ENCODE measurements around the gene TEFM. TPM values are rescaled to one million over a fixed set of nuclear protein-coding genes. Genes with fewer than 3 reads are reported as not detected.
A peak's percentile ranks its signal among the peaks of the same experiment; 100 is the strongest.
"Not testable (repeated sequence)": the region's sequence is repeated elsewhere in the genome, so short reads cannot be mapped to it uniquely, and the experiment has no call there.

Gene TEFM, protein sequence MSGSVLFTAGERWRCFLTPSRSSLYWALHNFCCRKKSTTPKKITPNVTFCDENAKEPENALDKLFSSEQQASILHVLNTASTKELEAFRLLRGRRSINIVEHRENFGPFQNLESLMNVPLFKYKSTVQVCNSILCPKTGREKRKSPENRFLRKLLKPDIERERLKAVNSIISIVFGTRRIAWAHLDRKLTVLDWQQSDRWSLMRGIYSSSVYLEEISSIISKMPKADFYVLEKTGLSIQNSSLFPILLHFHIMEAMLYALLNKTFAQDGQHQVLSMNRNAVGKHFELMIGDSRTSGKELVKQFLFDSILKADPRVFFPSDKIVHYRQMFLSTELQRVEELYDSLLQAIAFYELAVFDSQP
- total RNA-seq (2012; rRNA removed): 14.2 and 14.6 TPM in 2 replicates

DNA sequence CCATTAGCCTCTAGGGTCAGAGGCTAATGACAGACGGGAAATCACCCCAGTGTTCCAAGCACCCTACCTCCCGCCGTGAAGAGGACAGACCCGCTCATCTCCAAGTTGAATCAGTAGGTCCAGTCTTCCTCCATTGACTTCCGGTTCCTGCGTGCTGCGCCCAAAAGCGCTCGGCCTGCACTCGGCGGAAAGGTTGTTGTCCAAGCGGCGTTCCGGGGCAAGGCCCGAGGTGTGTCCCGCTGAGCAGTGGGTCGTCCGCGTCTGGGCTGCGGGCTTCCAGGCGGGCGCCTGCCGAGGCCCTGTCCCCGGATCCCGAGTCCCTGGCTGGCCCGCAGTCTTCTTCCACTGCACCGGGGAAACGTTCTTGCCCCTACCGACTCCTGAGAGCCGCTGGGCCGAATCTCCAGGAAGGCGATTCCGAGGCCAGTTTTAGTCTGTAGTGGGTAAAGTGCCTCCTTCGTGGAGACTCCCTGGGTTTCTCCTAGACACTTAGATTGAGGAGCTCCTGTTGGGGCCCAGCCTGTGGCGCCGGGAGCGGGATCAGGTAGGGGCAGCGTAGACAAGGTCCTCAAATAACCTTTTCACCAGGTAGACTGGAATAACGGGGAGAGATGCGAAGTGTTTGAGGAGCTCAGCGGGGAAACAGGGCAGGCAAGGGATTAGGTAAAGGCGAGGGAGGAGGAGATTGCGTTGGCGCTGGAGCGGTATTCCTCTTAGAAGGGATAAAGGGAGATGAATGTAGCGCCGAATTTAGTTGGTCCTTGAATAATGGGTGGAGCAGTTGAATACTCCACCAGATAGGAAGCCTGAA lies at the start of gene TEFM:
TEFM (minus strand) TSS at position 138 of the 811 bp plus-strand sequence; CDS start at position 98, 40 bp downstream.
- Histone ChIP-seq H3K9me3 (replicated peaks; ENCODE audit: low read length) (no peaks in the 10 kb centered on the region), H3K4me3 (ENCODE audit: low read length) (peak within 1 kb of the TSS; percentile 89)

DNA sequence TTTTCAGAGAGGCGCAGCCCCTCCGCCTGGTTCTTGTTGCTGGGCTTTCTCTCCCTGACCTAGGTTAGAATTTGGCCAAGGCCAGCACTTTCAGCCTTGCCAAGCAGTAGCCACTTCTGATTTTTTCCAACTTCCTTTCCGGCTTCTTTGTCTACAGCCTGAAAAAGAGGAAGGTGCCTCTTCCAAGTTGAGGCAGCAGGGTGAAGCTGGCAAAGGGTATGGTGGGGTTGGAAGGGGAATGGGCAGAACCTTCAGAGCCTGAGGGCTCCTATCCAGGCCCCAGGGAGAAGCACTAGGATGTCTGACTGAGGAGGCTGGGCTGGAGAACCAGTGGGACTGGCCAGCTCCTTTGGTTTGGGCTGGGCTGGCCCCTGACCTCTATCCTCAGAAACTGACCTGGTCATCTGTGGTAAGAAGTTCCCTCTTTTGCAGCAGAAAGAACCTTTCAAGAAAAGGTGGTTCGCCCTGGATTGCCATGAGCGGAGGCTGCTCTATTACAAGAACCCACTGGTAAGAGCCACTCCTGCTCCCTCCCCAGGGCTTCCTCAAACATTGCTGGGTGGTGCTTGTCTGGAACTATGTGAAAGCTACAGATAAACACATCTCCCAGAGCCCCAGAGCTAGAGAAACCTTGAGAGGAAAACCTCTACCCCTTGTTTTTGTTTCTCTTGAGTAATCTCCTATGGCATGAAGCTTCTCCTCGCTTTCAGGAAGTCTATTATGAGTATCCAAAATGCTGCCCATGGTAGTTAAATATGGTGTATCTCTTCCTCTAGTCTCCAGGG lies 48.2 kb upstream of the TEFM start:
- H3K4me3 ChIP-seq (ENCODE audit: low read length): no peak overlapping the region
- no peaks in the 10 kb centered on the region for H3K36me3 ChIP-seq (ENCODE audit: insufficient read depth, low read length)
- H3K9ac ChIP-seq (ENCODE audit: low read depth, low read length): no peak overlapping the region
- no peaks in the 10 kb centered on the region for H3K9me3 ChIP-seq (replicated peaks; ENCODE audit: low read length)
- H3K4me1 ChIP-seq (ENCODE audit: control insufficient read depth, insufficient read depth, low read length): no peaks in the 10 kb centered on the region
- H3K27me3 ChIP-seq (ENCODE audit: control insufficient read depth, insufficient read depth, low read length): peaks cover 4% of the 10 kb centered on the region
- no peak overlapping the region for H3K4me2 ChIP-seq (ENCODE audit: low read length)

More for the DNA sequence above, at the start of gene TEFM:
- Histone ChIP-seq H3K9ac (ENCODE audit: low read depth, low read length) (peak within 1 kb of the TSS; percentile 93), H3K27me3 (ENCODE audit: control insufficient read depth, insufficient read depth, low read length) (no peaks in the 10 kb centered on the region), H3K4me1 (ENCODE audit: control insufficient read depth, insufficient read depth, low read length) (peaks cover 6% of the 10 kb centered on the region), H3K36me3 (ENCODE audit: insufficient read depth, low read length) (peaks cover 19% of the 10 kb centered on the region), H3K4me2 (ENCODE audit: low read length) (peak within 1 kb of the TSS; percentile 87)

DNA sequence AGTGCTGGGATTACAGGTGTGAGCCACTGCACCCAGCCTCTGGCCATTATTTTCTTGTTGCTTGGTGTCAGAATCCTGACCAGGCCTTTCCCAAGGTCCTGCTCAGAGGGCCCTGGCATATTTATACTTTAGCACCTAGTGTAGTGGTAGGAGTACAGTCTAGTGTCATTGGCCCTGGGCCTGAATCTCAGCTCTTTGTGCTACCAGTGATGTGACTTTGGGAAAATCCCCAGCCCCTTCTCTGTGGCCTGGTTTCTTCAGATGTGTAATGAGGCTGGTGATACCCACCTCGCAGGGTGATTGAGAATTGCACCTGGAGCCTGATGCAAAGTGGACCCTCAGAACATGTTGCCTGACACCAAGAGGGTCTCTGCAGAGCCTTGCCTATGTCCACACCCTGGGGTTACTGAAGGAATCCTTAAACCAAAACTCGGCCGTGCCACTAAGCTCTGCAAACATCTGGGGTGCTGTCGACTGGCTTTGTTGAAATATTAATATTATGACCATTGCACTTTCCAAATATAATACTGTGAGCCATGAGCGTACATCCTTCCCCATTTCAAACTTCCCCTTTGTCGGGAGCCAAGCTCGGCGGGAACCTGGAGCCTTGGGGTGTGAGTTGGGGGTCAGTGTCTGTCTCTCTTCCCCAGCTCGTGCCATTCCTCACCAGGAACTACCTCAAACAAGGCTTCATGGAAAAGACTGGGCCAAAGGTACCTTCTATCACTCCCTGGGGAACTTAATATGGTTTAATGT lies 46.8 kb upstream of the TEFM start:
- Histone ChIP-seq H3K36me3 (ENCODE audit: insufficient read depth, low read length) (no peaks in the 10 kb centered on the region), H3K4me2 (ENCODE audit: low read length) (no peak overlapping the region), H3K4me3 (ENCODE audit: low read length) (no peak overlapping the region), H3K9me3 (replicated peaks; ENCODE audit: low read length) (no peaks in the 10 kb centered on the region), H3K9ac (ENCODE audit: low read depth, low read length) (no peak overlapping the region), H3K27me3 (ENCODE audit: control insufficient read depth, insufficient read depth, low read length) (no peaks in the 10 kb centered on the region), H3K4me1 (ENCODE audit: control insufficient read depth, insufficient read depth, low read length) (no peaks in the 10 kb centered on the region)

DNA sequence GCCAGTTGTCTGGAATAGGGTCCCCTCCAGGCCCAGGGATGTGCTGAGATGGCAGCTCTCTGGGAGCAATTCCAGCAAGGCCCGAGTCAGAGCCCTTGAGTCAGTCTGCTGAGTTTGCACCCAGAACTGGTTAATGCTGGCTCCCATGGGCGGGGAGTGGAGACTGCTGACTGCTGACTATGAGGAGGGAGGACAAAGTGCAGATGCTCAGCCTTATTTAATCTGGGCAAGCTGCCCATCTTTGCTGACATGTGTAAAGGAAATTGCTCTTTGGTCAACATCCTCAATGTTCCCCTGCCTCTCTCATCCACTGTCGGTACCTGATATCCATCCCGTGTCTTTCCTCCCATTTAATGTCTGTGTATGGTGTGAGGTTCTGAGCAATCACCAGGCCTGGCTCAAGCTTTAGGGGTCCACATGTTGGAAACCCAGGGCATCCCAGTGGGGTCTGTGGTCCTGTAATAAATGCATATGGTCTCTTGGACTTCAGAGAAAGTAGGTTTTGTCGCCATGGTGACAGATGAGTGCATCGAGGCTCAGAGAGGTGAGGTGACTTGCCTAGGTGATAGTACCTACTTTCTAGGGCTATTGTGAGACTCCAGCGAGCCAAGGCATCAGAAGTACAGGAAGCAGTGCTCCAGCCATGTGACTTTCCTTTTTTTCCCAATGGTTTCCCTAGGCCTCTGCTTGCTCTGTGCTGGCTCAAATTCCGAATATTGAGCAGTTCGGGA lies 44.8 kb upstream of the TEFM start:
- no peak overlapping the region for H3K9ac ChIP-seq (ENCODE audit: low read depth, low read length)
- no peak overlapping the region for H3K4me2 ChIP-seq (ENCODE audit: low read length)
- H3K9me3 ChIP-seq (replicated peaks; ENCODE audit: low read length): no peaks in the 10 kb centered on the region
- H3K4me1 ChIP-seq (ENCODE audit: control insufficient read depth, insufficient read depth, low read length): no peaks in the 10 kb centered on the region
- H3K4me3 ChIP-seq (ENCODE audit: low read length): no peak overlapping the region
- H3K27me3 ChIP-seq (ENCODE audit: control insufficient read depth, insufficient read depth, low read length): no peaks in the 10 kb centered on the region
- no peaks in the 10 kb centered on the region for H3K36me3 ChIP-seq (ENCODE audit: insufficient read depth, low read length)

DNA sequence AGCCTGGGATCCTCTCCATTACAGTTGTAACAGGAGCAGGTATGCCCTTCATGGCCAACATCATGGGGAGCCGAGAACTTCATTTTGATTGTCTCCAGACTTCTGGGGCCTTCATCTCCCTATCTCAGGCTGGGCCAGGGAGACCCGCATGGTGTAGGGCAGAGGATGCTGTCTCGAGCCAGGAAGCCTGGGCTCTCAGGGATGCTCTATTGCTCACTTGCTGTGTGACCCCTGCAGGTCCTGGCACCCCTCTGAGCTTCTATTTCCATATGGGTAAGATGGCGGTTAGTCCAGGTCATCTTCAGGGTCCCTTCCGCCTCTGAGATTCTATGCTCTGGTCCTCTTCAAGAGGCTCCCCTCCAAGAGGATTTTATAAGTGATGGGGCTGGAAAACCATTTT lies 44.2 kb upstream of the TEFM start:
- Histone ChIP-seq H3K9me3 (replicated peaks; ENCODE audit: low read length) (no peaks in the 10 kb centered on the region), H3K9ac (ENCODE audit: low read depth, low read length) (no peak overlapping the region), H3K4me3 (ENCODE audit: low read length) (no peak overlapping the region), H3K27me3 (ENCODE audit: control insufficient read depth, insufficient read depth, low read length) (no peaks in the 10 kb centered on the region), H3K4me2 (ENCODE audit: low read length) (no peak overlapping the region), H3K36me3 (ENCODE audit: insufficient read depth, low read length) (no peaks in the 10 kb centered on the region), H3K4me1 (ENCODE audit: control insufficient read depth, insufficient read depth, low read length) (no peaks in the 10 kb centered on the region)

DNA sequence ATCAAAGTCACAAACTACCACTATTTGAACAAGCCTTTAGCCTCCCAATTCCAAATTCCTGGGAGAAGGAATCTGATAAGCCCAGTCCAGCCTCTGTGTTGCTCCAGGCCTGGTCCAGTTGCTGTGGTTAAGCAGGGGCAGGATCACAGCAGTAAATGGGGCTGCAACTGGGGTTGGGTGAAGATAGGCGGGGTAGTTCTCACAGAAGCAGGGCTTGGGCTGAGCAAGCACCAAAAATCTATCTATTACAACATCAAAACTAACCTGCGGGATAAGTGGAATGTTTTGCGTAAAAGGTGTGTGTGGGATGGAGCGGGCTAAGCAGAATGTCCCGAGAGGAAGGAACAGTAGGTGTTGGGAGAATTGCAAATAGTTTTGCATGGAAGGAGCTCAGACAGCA lies 41.8 kb upstream of the TEFM start:
- no peaks in the 10 kb centered on the region for H3K9me3 ChIP-seq (replicated peaks; ENCODE audit: low read length)
- no peak overlapping the region for H3K9ac ChIP-seq (ENCODE audit: low read depth, low read length)
- H3K27me3 ChIP-seq (ENCODE audit: control insufficient read depth, insufficient read depth, low read length): no peaks in the 10 kb centered on the region
- no peak overlapping the region for H3K4me2 ChIP-seq (ENCODE audit: low read length)
- no peak overlapping the region for H3K4me3 ChIP-seq (ENCODE audit: low read length)
- no peaks in the 10 kb centered on the region for H3K36me3 ChIP-seq (ENCODE audit: insufficient read depth, low read length)
- no peaks in the 10 kb centered on the region for H3K4me1 ChIP-seq (ENCODE audit: control insufficient read depth, insufficient read depth, low read length)

DNA sequence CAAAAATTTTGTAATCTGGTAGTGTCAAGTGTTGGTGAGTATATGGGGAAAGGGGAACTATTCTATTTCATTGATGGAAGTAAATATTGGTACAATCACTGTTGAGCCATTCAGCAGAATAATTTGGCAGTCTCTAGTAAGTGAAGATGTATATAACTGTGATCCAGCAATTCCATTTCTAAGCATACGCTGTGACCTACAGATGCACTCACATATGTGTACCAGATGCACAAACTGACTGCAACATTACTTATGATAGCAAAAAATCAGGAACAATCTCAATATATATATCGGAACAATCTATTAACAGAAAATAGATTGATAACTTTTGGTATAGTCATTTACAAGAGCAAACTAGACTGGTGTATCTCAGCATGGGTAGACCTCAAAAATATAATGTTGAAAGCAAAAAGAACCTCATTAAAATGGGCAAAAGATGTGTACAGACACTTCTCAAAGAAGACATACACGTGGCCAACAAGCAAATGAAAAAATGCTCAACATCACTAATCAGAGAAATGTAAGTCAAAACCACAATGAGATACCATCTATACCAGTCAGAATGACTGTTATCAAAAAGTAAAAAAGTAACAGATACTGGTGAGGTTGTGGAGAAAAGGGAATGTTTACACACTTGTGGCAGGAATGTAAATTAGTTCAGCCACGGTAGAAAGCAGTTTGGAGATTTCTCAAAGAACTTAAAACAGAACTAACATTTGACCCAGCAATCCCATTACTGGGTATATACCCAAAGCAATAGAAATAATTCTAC lies 36.5 kb upstream of the TEFM start:
- no peak overlapping the region for H3K9ac ChIP-seq (ENCODE audit: low read depth, low read length)
- no peak overlapping the region for H3K4me2 ChIP-seq (ENCODE audit: low read length)
- no peaks in the 10 kb centered on the region for H3K36me3 ChIP-seq (ENCODE audit: insufficient read depth, low read length)
- no peaks in the 10 kb centered on the region for H3K4me1 ChIP-seq (ENCODE audit: control insufficient read depth, insufficient read depth, low read length)
- peaks cover 10% of the 10 kb centered on the region for H3K27me3 ChIP-seq (ENCODE audit: control insufficient read depth, insufficient read depth, low read length)
- H3K9me3 ChIP-seq (replicated peaks; ENCODE audit: low read length): no peaks in the 10 kb centered on the region
- no peak overlapping the region for H3K4me3 ChIP-seq (ENCODE audit: low read length)

DNA sequence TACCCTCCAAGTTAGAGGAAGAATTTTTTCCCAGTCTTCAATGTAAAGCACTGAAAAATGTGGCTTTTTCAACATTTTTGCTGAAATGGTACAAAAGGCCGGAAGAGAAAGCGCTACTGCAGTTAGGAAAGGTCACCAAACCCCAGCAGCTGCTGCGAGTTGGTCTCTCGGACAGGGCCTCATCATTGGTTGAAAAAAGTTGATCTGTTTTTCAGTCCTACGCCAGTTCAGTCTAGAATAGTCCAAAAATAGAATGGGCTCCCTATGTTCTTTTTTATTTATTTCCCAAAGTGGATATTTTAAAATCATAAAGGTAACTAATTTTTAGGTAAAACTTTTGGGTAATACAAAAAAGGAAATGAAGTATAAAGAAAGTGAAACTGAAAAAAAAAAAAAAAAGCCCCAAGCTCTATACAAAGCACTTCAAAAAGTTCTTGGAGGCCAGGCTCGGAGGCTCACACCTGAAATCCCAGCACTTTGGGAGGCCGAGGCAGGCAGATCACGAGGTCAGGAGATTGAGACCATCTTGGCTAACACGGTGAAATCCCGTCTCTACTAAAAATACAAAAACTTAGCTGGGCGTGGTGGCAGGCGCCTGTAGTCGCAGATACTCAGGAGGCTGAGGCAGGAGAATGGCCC lies 33.1 kb upstream of the TEFM start:
- Histone ChIP-seq H3K4me1 (ENCODE audit: control insufficient read depth, insufficient read depth, low read length) (no peaks in the 10 kb centered on the region), H3K27me3 (ENCODE audit: control insufficient read depth, insufficient read depth, low read length) (peaks cover 10% of the 10 kb centered on the region), H3K36me3 (ENCODE audit: insufficient read depth, low read length) (no peaks in the 10 kb centered on the region), H3K4me3 (ENCODE audit: low read length) (no peak overlapping the region), H3K9me3 (replicated peaks; ENCODE audit: low read length) (no peaks in the 10 kb centered on the region), H3K9ac (ENCODE audit: low read depth, low read length) (no peak overlapping the region), H3K4me2 (ENCODE audit: low read length) (no peak overlapping the region)

DNA sequence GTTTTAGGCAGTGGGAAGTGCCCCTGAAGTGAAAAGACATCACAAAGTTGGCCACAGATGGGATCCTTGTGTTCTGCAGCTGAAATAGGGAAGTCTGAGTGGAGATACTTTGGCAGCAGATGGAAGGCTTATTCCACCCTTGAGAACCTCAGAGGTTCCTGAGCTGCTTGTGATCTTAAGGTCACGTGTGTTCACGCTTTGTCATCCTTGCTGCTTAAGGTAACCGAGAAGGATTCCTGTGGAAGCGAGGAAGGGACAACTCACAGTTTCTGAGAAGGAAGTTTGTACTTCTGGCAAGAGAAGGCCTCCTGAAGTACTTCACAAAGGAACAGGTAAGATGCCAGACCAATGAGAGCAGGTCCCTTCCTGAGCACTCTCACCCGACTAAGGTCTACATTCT lies 27.9 kb upstream of the TEFM start:
- H3K4me1 ChIP-seq (ENCODE audit: control insufficient read depth, insufficient read depth, low read length): no peaks in the 10 kb centered on the region

DNA sequence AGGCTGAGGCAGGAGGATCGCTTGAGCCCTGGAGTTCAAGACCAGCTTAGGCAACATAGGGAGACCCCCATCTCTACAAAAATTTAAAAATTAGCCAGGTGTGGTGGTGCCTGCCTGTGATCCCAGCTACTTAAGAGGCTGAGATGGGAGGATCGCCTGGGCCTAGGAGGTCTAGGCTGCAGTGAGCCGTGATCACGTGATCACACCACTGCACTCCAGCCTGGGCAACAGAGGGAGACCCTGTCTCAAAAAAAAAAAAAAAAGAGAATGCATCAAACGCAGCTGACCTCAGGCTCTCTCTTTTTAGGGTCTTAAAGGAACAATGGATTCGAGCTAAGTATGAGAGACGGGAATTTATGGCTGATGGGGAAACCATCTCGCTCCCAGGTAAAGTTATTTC lies 25.5 kb upstream of the TEFM start:
- peaks cover 30% of the 10 kb centered on the region for H3K27me3 ChIP-seq (ENCODE audit: control insufficient read depth, insufficient read depth, low read length)
- not testable (repeated sequence) for H3K9me3 ChIP-seq (replicated peaks; ENCODE audit: low read length); H3K36me3 ChIP-seq (ENCODE audit: insufficient read depth, low read length); H3K4me2 ChIP-seq (ENCODE audit: low read length); H3K4me3 ChIP-seq (ENCODE audit: low read length); H3K4me1 ChIP-seq (ENCODE audit: control insufficient read depth, insufficient read depth, low read length); H3K9ac ChIP-seq (ENCODE audit: low read depth, low read length)

More for the DNA sequence above, 27.9 kb upstream of the TEFM start:
- Histone ChIP-seq H3K27me3 (ENCODE audit: control insufficient read depth, insufficient read depth, low read length) (peaks cover 19% of the 10 kb centered on the region), H3K4me2 (ENCODE audit: low read length) (no peak overlapping the region), H3K4me3 (ENCODE audit: low read length) (no peak overlapping the region), H3K9ac (ENCODE audit: low read depth, low read length) (no peak overlapping the region), H3K36me3 (ENCODE audit: insufficient read depth, low read length) (no peaks in the 10 kb centered on the region), H3K9me3 (replicated peaks; ENCODE audit: low read length) (no peaks in the 10 kb centered on the region)

All from skeletal muscle satellite cell (primary cell).